Ishikawa (cell line): Measurements from ENCODE around the gene DRGX.

Source experiments
- CEBPB ChIP-seq: IDR thresholded peaks from 2 replicates; pipeline ENCODE4 v1.6.1; 2012
- CREB1 ChIP-seq: IDR thresholded peaks from 2 replicates; pipeline ENCODE4 v1.6.1; 2012; ENCODE audit warnings: low read depth
- EGR1 ChIP-seq: IDR thresholded peaks from 2 replicates; pipeline ENCODE4 v1.6.1; 2012
- EP300 ChIP-seq: IDR thresholded peaks from 2 replicates; pipeline ENCODE4 v1.6.1; 2012; ENCODE audit warnings: borderline replicate concordance
- NFIC ChIP-seq: IDR thresholded peaks from 2 replicates; pipeline ENCODE4 v1.6.1; 2012
- TAF1 ChIP-seq: IDR thresholded peaks from 2 replicates; pipeline ENCODE4 v1.6.1; 2012; ENCODE audit warnings: low read depth, mild to moderate bottlenecking
- TCF12 ChIP-seq: IDR thresholded peaks from 2 replicates; pipeline ENCODE4 v1.6.1; 2012; ENCODE audit warnings: low read depth
- TEAD4 ChIP-seq: IDR thresholded peaks from 2 replicates; pipeline ENCODE4 v1.6.1; 2012
- TF ChIP-seq, protein P1 (sequence below): IDR thresholded peaks from 2 replicates; pipeline ENCODE4 v1.6.1; 2012; ENCODE audit warnings: low read depth, mild to moderate bottlenecking
- TF ChIP-seq, protein P2 (sequence below): IDR thresholded peaks from 2 replicates; pipeline ENCODE4 v1.6.1; 2012

DNA sequence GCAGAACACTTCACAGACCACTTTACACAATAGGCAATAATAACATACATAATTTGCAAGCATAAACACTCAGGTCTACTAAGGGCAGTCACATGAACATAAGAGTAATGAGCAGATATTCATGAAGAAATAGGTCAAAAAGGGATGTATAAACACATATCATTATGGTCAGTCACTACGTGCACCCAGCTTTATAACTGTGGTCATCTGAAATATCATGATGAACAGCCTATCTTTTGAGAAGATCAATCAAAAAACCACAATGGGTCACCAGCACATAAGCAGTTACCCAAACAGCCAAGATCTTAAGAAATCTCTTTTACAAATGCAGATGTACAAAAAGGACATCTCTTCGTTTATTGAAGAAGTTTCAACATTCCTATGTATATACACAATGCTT is 35.5 kb upstream of the DRGX start:
- TF ChIP-seq EGR1 (no peak), CEBPB (no peak), TEAD4 (no peak), CREB1 (no peak), EP300 (no peak), NFIC (no peak), TAF1 (no peak), TCF12 (no peak)
- TF ChIP-seq, protein P1, sequence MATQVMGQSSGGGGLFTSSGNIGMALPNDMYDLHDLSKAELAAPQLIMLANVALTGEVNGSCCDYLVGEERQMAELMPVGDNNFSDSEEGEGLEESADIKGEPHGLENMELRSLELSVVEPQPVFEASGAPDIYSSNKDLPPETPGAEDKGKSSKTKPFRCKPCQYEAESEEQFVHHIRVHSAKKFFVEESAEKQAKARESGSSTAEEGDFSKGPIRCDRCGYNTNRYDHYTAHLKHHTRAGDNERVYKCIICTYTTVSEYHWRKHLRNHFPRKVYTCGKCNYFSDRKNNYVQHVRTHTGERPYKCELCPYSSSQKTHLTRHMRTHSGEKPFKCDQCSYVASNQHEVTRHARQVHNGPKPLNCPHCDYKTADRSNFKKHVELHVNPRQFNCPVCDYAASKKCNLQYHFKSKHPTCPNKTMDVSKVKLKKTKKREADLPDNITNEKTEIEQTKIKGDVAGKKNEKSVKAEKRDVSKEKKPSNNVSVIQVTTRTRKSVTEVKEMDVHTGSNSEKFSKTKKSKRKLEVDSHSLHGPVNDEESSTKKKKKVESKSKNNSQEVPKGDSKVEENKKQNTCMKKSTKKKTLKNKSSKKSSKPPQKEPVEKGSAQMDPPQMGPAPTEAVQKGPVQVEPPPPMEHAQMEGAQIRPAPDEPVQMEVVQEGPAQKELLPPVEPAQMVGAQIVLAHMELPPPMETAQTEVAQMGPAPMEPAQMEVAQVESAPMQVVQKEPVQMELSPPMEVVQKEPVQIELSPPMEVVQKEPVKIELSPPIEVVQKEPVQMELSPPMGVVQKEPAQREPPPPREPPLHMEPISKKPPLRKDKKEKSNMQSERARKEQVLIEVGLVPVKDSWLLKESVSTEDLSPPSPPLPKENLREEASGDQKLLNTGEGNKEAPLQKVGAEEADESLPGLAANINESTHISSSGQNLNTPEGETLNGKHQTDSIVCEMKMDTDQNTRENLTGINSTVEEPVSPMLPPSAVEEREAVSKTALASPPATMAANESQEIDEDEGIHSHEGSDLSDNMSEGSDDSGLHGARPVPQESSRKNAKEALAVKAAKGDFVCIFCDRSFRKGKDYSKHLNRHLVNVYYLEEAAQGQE, result no peak
- TF ChIP-seq, protein P2, sequence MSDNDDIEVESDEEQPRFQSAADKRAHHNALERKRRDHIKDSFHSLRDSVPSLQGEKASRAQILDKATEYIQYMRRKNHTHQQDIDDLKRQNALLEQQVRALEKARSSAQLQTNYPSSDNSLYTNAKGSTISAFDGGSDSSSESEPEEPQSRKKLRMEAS, result no peak
